Measurements from ENCODE around the gene GPATCH8. TPM values are rescaled to one million over a fixed set of nuclear protein-coding genes. Genes with fewer than 3 reads are reported as not detected.

GPATCH8 gene
- total and polyA plus RNA-seq, 9 of the 15 experiments (the other 6 are each of a cell fraction or from before 2014, with no cell fraction given): 10.6 to 29.6 (median 13.2) TPM

GRCh38 chr17:44385287-44386181 lies 117.7 kb downstream of the GPATCH8 start (continued):
- TF ChIP-seq U2AF2 (optimal IDR thresholded peaks at IDR 0.05; ENCODE audit: low read depth, low read length) (no peak), UBTF (IDR thresholded peaks at IDR 0.05; ENCODE audit: borderline replicate concordance in 1 of 2, low read depth in 2 of 2, low read length in 2 of 2) (peak in 1 of 2 experiments; percentile 53; a peak in 2 of 4 replicates), POLR2G (IDR thresholded peaks at IDR 0.05; ENCODE audit: low read depth, low read length) (peak; percentile 94), ZKSCAN8 (CRISPR knock-in tag; IDR thresholded peaks at IDR 0.05) (no peak), CTCF (IDR thresholded peaks at IDR 0.05 in 2 of 3, conservative IDR thresholded peaks at IDR 0.05 in 1 of 3; ENCODE audit: insufficient read depth in 2 of 3, low read depth in 1 of 3, low read length in 3 of 3) (peak; percentile 32 to 61 (median 53); a peak in 5 of 6 replicates), CREBBP (IDR thresholded peaks at IDR 0.05; ENCODE audit: low read depth, low read length) (no peak), ZNF41 (CRISPR knock-in tag; conservative IDR thresholded peaks at IDR 0.05) (no peak), KDM5B (IDR thresholded peaks at IDR 0.05; ENCODE audit: insufficient replicate concordance, low read depth, low read length) (peak; percentile 89), SRF (CRISPR knock-in tag; IDR thresholded peaks at IDR 0.05) (no peak; a peak in 1 of 4 replicates), ZNF609 (CRISPR knock-in tag; IDR thresholded peaks at IDR 0.05; ENCODE audit: borderline replicate concordance) (no peak), PTTG1 (tag; IDR thresholded peaks at IDR 0.05; ENCODE audit: low read depth) (no peak), PHB2 (IDR thresholded peaks at IDR 0.05; ENCODE audit: low read depth) (no peak), BRF2 (IDR thresholded peaks at IDR 0.05; ENCODE audit: borderline replicate concordance, insufficient read depth, insufficient read length) (no peak), SRSF7 (optimal IDR thresholded peaks at IDR 0.05; ENCODE audit: low read depth, low read length) (no peak)

Measured in K562 (cell line).